PFSK-1 (cell line): ENCODE measurements around the gene ALX4.

Experiments
- FOXP2 ChIP-seq: optimal IDR thresholded peaks from 2 replicates; pipeline ENCODE3; 2011; ENCODE audit warnings: borderline replicate concordance, control low read depth, inconsistent platforms; ENCODE audit not compliant: insufficient read depth; ENCODE audit errors: extremely low read length, extremely low read depth
- POLR2AphosphoS5 ChIP-seq: IDR thresholded peaks from 2 replicates; pipeline ENCODE4 v1.6.1; 2012; ENCODE audit warnings: low read depth, mild to moderate bottlenecking, control low read depth, low read length, moderate library complexity
- SIN3A ChIP-seq: IDR thresholded peaks from 2 replicates; pipeline ENCODE4 v1.6.1; 2012; ENCODE audit warnings: mild to moderate bottlenecking, low read length, moderate library complexity, borderline replicate concordance; ENCODE audit not compliant: insufficient read depth
- TAF1 ChIP-seq: IDR thresholded peaks from 2 replicates; pipeline ENCODE4 v1.6.1; 2012; ENCODE audit warnings: low read length, control low read depth, borderline replicate concordance; ENCODE audit not compliant: insufficient read depth
- TF ChIP-seq, protein P1 (sequence below), 2 experiments: IDR thresholded peaks; 2 replicates each; pipeline versions ENCODE4 v1.6.1 to v1.8.0; 2011 to 2012; ENCODE audit warnings: low read depth in 2 of 2, low read length in 2 of 2, control low read depth in 1 of 2, inconsistent platforms in 1 of 2, mild to moderate bottlenecking in 1 of 2, moderate library complexity in 1 of 2; ENCODE audit not compliant: insufficient read depth in 1 of 2

DNA sequence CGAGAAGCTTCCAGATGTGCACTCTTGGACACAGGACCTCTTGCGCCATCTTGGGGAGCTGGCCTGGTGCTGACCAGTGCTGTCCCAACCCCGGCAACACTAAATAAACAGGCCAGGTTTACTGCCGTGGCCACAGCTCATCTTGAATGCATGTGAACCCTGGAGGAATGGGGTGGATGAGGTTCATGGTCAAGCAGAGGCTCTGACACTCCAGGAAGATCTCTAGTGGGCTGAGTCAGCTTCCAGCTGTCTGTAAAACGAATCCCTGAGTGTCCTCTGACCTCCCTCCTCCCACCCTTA is 51.8 kb downstream of the ALX4 start:
- TF ChIP-seq POLR2AphosphoS5 (no peak), SIN3A (no peak), TAF1 (no peak), FOXP2 (no peak)
- TF ChIP-seq, protein P1, sequence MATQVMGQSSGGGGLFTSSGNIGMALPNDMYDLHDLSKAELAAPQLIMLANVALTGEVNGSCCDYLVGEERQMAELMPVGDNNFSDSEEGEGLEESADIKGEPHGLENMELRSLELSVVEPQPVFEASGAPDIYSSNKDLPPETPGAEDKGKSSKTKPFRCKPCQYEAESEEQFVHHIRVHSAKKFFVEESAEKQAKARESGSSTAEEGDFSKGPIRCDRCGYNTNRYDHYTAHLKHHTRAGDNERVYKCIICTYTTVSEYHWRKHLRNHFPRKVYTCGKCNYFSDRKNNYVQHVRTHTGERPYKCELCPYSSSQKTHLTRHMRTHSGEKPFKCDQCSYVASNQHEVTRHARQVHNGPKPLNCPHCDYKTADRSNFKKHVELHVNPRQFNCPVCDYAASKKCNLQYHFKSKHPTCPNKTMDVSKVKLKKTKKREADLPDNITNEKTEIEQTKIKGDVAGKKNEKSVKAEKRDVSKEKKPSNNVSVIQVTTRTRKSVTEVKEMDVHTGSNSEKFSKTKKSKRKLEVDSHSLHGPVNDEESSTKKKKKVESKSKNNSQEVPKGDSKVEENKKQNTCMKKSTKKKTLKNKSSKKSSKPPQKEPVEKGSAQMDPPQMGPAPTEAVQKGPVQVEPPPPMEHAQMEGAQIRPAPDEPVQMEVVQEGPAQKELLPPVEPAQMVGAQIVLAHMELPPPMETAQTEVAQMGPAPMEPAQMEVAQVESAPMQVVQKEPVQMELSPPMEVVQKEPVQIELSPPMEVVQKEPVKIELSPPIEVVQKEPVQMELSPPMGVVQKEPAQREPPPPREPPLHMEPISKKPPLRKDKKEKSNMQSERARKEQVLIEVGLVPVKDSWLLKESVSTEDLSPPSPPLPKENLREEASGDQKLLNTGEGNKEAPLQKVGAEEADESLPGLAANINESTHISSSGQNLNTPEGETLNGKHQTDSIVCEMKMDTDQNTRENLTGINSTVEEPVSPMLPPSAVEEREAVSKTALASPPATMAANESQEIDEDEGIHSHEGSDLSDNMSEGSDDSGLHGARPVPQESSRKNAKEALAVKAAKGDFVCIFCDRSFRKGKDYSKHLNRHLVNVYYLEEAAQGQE (IDR thresholded peaks at IDR 0.05; ENCODE audit: insufficient read depth in 1 of 2, low read depth in 2 of 2, low read length in 2 of 2): peak in 1 of 2 experiments; percentile 77; a peak in 2 of 4 replicates
